ENCODE data around the gene BOLA1.

DNA sequence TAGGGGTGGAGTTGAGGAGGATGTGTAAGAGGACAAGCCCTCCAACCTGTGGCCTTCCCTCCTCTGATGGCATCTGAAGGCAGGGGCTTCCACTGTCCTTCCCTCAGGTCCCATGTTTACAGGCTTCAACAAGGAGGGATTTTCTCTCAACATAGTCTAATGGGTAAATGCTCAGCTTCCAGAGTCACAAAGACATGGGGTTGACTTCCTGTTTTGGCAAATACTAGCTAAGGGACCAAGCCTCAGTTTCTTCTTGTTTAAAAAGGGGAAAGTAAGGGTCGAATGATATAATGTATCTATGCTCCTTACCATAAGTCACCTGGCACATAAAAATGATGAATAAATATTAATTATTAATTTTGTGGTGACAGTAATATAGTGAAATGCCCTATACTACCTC, 15.2 kb downstream of the BOLA1 start:
- no peak for TF ChIP-seq EZH2phosphoT487 (IDR thresholded peaks at IDR 0.05; ENCODE audit: low read length)
- TF ChIP-seq, protein P1, sequence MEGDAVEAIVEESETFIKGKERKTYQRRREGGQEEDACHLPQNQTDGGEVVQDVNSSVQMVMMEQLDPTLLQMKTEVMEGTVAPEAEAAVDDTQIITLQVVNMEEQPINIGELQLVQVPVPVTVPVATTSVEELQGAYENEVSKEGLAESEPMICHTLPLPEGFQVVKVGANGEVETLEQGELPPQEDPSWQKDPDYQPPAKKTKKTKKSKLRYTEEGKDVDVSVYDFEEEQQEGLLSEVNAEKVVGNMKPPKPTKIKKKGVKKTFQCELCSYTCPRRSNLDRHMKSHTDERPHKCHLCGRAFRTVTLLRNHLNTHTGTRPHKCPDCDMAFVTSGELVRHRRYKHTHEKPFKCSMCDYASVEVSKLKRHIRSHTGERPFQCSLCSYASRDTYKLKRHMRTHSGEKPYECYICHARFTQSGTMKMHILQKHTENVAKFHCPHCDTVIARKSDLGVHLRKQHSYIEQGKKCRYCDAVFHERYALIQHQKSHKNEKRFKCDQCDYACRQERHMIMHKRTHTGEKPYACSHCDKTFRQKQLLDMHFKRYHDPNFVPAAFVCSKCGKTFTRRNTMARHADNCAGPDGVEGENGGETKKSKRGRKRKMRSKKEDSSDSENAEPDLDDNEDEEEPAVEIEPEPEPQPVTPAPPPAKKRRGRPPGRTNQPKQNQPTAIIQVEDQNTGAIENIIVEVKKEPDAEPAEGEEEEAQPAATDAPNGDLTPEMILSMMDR (IDR thresholded peaks at IDR 0.05; ENCODE audit: low read length) = no peak
